Stimulated activated naive B cell treated with anti-CD40 and anti-IgM and Interleukin-4, amounts not matched to agents 10 μg/mL and 1 μg/mL and 100 μg/mL, for 72 hours (primary cell): ENCODE measurements around the gene CARD11.

Experiments
- ATAC-seq, 2 donors: fragments of 150-1000 bp; cut with Tn5 transposase; replicated peaks; 2 replicates each; pipeline ENCODE4 v1.10.0; 2021; ENCODE audit warnings: moderate library complexity in 1 of 2
- DNase-seq: peaks from one replicate; pipeline ENCODE4 v3.0.0; 2021
- H3K27ac Mint-ChIP-seq: one replicate; pipeline ENCODE4 v1.8.0; 2022; ENCODE audit warnings: mild to moderate bottlenecking, mixed read lengths
- H3K27me3 Mint-ChIP-seq, 2 donors: one replicate each; pipeline ENCODE4 v1.8.0; 2022; ENCODE audit warnings: mixed read lengths in 2 of 2
- H3K36me3 Mint-ChIP-seq, 2 donors: one replicate each; pipeline ENCODE4 v1.8.0; 2022; ENCODE audit warnings: mixed read lengths in 2 of 2, mild to moderate bottlenecking in 1 of 2
- H3K4me1 Mint-ChIP-seq, 2 donors: one replicate each; pipeline ENCODE4 v1.8.0; 2022; ENCODE audit warnings: mixed read lengths in 2 of 2, mild to moderate bottlenecking in 1 of 2
- H3K4me3 Mint-ChIP-seq, 2 donors: one replicate each; pipeline ENCODE4 v1.8.0; 2022; ENCODE audit warnings: mild to moderate bottlenecking in 2 of 2, mixed read lengths in 2 of 2, moderate library complexity in 1 of 2
- H3K9me3 Mint-ChIP-seq, 2 donors: one replicate each; pipeline ENCODE4 v1.8.0; 2022; ENCODE audit warnings: mixed read lengths in 2 of 2, mild to moderate bottlenecking in 1 of 2

CARD11 gene

DNA sequence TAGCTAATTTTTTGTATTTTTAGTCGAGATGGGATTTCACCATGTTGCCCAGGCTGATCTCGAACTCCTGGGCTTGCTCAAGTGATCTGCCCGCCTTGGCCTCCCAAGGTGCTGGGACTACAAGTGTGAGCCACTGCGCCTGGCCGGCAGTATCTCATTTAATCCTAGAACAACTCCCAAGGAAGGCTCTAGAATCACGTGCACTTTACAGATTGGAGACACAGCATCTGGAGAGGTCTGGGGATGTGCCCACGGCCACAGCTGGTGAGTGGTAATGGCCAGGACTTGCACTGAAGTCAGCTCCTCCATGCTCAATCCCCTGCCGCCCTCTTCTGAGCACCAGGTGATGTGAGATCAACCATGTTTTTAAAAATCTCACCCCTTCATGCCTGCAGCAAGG, 43.1 kb downstream of the CARD11 start:
- Mint-ChIP-seq H3K9me3 (peaks cover 3 to 5% of the 10 kb centered on the region in 2 donors), H3K36me3 (peaks cover 57 to 68% of the 10 kb centered on the region in 2 donors), H3K27me3 (no peaks in the 10 kb centered on the region), H3K4me1 (peaks cover 19 to 35% of the 10 kb centered on the region in 2 donors), H3K4me3 (no peak overlapping the region), H3K27ac (no peak overlapping the region)
- ATAC-seq = no peak
- no peak for DNase-seq

DNA sequence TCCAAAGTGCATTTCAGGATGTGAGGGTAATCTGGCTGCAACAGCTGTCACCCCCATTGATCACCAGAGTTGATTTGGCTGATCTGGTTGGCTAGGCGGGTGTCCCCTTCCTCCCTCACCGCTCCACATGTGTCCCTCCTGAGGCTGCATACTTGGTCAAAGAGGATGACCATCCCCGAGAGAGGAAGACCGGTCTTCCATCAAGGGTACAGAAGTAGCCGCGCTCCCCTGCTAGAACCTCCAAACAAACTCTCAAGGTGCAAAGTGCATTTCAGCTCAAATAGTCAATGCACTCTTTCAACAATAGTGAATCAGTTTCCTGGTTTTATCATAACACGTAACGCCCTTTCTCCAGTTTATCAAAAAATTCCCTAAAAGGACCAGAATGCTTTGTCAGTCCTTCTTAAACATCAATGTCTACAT, 44.6 kb downstream of the CARD11 start:
- DNase-seq = no peak
- Mint-ChIP-seq H3K4me1 (peaks cover 19 to 34% of the 10 kb centered on the region in 2 donors), H3K4me3 (no peak overlapping the region), H3K27ac (peak overlapping the region; percentile 47), H3K9me3 (peaks cover 10 to 15% of the 10 kb centered on the region in 2 donors), H3K36me3 (peaks cover 68 to 81% of the 10 kb centered on the region in 2 donors), H3K27me3 (no peaks in the 10 kb centered on the region)
- no peak for ATAC-seq

DNA sequence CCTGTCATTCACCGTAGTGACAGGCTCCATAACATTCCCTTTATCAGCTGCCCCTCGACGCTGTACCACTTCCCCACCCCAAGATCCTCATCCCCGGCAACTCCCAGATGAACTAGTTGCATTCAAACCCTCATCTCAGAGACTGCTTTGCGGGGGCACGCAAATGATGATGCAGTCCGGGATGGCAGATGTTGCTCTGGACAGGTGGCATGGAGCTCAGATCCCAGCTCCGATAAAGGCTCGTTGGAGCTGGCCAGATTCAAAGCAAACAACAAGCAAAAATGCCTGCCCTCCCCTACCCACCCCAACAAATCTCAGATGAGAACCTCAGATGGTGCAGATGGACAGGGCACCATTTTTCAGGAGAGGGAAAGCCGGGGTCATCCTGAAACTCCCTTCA, 46.7 kb downstream of the CARD11 start:
- DNase-seq = no peak
- H3K27me3 Mint-ChIP-seq = no peaks in the 10 kb centered on the region
- H3K27ac Mint-ChIP-seq = peak overlapping the region; percentile 37
- ATAC-seq = no peak
- H3K4me3 Mint-ChIP-seq = no peak overlapping the region
- peaks cover 16 to 23% of the 10 kb centered on the region in 2 donors for H3K4me1 Mint-ChIP-seq
- H3K36me3 Mint-ChIP-seq = peaks cover 70 to 88% of the 10 kb centered on the region in 2 donors
- H3K9me3 Mint-ChIP-seq = peaks cover 10 to 19% of the 10 kb centered on the region in 2 donors

DNA sequence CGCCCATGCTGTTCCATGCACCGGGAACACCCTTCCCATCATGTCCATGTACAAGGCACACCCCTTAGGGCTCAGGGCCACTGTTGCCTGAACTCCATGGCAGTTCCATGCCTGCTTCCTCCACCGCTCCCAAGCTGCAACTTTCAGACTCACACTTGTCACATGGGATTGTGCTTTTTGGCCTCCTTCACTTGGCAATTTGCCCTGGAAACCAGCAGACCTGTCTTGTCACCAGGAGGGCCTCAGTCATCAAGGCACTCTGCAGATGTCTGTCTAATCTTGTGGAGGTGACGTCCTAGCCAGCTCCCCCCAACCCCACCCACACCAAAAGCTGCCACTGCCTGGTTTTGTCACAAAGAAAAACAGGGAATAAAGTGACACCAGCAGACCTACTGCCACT, 47.5 kb downstream of the CARD11 start:
- no peak for DNase-seq
- no peak overlapping the region for H3K4me3 Mint-ChIP-seq
- ATAC-seq = no peak
- peaks cover 14 to 29% of the 10 kb centered on the region in 2 donors for H3K4me1 Mint-ChIP-seq
- H3K27ac Mint-ChIP-seq = no peak overlapping the region
- H3K36me3 Mint-ChIP-seq = peaks cover 72 to 88% of the 10 kb centered on the region in 2 donors
- H3K9me3 Mint-ChIP-seq = peaks cover 12 to 22% of the 10 kb centered on the region in 2 donors
- no peaks in the 10 kb centered on the region for H3K27me3 Mint-ChIP-seq

DNA sequence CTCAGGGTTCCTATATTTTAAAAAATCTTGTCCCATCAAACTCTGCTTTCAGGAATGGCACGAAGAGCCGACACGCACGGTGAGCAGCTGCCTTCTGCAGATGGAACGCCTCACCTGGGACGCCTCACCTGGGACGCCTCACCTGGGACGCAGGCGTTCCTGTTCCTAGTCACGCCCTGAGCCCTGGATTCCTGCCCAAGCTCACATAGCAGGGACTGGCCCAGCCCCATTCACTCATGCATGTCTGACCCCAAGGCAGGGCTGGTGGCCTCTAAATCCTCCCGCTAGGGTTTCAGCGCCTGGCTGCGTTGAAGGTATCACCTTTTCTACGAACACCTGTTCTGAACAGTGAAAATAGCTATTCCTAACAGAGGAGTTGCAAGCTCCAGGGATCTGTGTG, 49.8 kb downstream of the CARD11 start:
- H3K27ac Mint-ChIP-seq = peak overlapping the region; percentile 51
- peaks cover 17 to 25% of the 10 kb centered on the region in 2 donors for H3K9me3 Mint-ChIP-seq

DNA sequence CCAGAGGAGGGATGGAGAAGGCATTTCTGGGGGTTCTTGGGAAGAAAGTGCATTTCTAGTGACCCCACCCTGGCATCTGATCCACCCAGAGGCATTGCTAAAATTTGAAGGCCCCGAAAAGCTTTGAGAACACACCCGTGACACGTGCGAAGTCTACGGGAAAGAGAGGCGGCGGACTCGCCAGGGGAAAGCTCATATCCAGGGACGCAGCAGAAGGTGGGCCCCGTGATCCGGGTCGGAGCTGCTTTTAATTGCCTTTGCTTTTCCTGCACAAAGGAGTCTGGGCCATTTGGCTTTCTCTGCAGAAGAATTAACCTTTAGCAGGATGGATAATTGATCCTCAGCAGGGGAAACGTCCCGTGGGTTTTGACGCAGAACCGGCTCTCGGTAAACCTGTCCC, 50.3 kb downstream of the CARD11 start:
- Mint-ChIP-seq H3K4me3 (no peak overlapping the region), H3K27ac (peak overlapping the region; percentile 47)
- no peak for DNase-seq

More for the DNA sequence above, 49.8 kb downstream of the CARD11 start:
- no peak for DNase-seq
- peaks cover 6 to 23% of the 10 kb centered on the region in 2 donors for H3K4me1 Mint-ChIP-seq
- H3K36me3 Mint-ChIP-seq = peaks cover 70 to 81% of the 10 kb centered on the region in 2 donors
- no peak for ATAC-seq
- no peaks in the 10 kb centered on the region for H3K27me3 Mint-ChIP-seq
- H3K4me3 Mint-ChIP-seq = no peak overlapping the region

DNA sequence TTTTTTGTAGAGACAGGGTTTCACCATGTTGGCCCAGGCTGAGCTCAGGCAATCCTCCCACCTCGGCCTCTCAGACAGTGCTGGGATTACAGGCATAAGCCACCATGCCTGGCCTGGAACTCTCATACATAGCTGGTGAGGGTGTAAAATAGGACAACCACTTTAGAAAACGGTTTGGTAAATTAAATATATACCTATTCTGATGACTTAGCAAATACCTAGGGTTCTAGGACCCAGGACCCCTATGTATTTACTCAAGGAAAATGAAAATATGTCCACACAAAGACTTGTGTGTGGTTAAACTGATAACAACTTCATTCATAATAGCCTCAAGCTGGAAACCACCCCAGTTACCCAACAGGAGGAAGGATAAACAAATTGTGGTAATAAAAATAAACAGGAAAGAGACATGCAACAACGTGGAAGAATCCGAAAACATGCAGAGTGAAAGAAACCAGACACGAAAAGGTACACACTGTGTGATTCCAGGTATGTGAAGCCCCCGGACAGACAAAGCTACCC, 52.7 kb downstream of the CARD11 start:
- peaks cover 16 to 36% of the 10 kb centered on the region in 2 donors for H3K4me1 Mint-ChIP-seq
- no peaks in the 10 kb centered on the region for H3K27me3 Mint-ChIP-seq
- H3K27ac Mint-ChIP-seq = peak overlapping the region; percentile 68
- no peak for ATAC-seq
- H3K36me3 Mint-ChIP-seq = peaks cover 59 to 78% of the 10 kb centered on the region in 2 donors
- H3K9me3 Mint-ChIP-seq = peaks cover 16 to 26% of the 10 kb centered on the region in 2 donors
- DNase-seq = no peak
- no peak overlapping the region for H3K4me3 Mint-ChIP-seq

More for the DNA sequence above, 50.3 kb downstream of the CARD11 start:
- H3K4me1 Mint-ChIP-seq = peaks cover 8 to 25% of the 10 kb centered on the region in 2 donors
- peaks cover 73 to 85% of the 10 kb centered on the region in 2 donors for H3K36me3 Mint-ChIP-seq
- H3K9me3 Mint-ChIP-seq = peaks cover 18 to 29% of the 10 kb centered on the region in 2 donors
- ATAC-seq = no peak
- H3K27me3 Mint-ChIP-seq = no peaks in the 10 kb centered on the region

DNA sequence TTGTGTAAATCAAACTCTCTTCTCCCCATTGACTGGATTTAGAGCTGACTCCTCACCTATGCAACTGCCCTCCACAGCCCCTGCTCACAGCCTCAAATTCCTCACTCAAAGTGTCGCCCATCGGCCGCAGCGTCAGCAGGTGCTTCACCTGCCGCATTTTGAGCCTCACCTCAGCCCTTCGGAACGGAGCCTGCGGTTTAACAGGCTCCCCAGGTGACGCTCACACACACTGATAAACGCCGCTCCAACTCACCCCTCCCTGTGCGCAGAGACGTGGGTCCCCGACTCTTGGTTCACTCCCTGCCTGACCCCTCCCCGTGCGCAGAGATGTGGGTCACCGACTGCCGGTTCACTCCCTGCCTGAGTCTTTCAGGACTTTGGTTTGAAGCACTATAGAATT, 57.1 kb downstream of the CARD11 start:
- peaks cover 7 to 10% of the 10 kb centered on the region in 2 donors for H3K9me3 Mint-ChIP-seq
- H3K36me3 Mint-ChIP-seq = peaks cover 53 to 75% of the 10 kb centered on the region in 2 donors
- H3K27me3 Mint-ChIP-seq = no peaks in the 10 kb centered on the region
- DNase-seq (no peak), ATAC-seq (no peak)
- H3K27ac Mint-ChIP-seq = peak overlapping the region; percentile 75
- peaks cover 48 to 76% of the 10 kb centered on the region in 2 donors for H3K4me1 Mint-ChIP-seq
- peak overlapping the region in 1 of 2 donors; percentile 47 for H3K4me3 Mint-ChIP-seq

DNA sequence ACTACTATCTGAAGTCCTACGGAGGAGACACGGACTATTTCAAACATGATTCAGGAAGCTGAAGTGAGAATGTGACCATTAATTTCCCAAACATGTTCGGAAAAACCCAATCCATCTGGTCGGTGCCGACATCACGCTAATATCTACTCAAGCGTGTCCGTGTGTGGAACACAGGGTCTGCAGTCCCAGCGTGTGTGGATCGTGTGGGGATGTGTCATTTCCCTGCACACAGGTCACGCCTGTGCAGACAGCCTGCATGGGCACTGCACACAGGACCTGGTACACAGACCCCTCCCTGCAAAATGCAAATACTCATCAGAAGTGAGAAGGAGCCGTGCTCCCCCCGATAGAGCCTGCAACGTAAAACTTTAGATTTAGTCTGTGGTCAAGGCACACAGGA, 57.8 kb downstream of the CARD11 start:
- DNase-seq (no peak), ATAC-seq (peak in 1 of 2 donors; percentile 57)

DNA sequence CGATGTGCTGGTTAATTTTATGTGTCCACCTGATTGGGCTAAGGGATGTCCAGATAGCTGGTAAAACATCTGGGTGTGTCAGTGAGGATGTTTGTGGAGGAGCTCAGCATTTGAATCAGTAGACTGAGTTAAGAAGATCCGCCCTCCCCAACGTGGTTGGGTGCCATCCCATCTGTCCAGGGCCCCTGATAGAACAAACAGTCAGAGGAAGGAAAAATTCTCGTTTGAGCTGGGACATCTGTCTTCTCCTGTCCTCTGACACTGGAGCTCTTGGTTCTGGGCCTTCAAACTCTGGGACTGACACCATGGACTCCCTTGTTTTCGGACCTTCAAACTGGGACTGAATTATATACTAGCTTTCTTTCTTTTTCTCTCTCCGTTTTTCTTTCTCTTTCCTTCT, 59.6 kb downstream of the CARD11 start:
- H3K4me1 Mint-ChIP-seq = peaks cover 65 to 87% of the 10 kb centered on the region in 2 donors
- ATAC-seq = no peak
- H3K27ac Mint-ChIP-seq = peak overlapping the region; percentile 90
- no peak overlapping the region for H3K4me3 Mint-ChIP-seq
- no peaks in the 10 kb centered on the region for H3K27me3 Mint-ChIP-seq
- no peak for DNase-seq
- H3K36me3 Mint-ChIP-seq = peaks cover 47 to 75% of the 10 kb centered on the region in 2 donors
- H3K9me3 Mint-ChIP-seq = peaks cover 4 to 6% of the 10 kb centered on the region in 2 donors

More for the DNA sequence above, 57.8 kb downstream of the CARD11 start:
- no peak overlapping the region for H3K4me3 Mint-ChIP-seq
- peaks cover 7 to 11% of the 10 kb centered on the region in 2 donors for H3K9me3 Mint-ChIP-seq
- H3K4me1 Mint-ChIP-seq = peaks cover 52 to 78% of the 10 kb centered on the region in 2 donors
- H3K27ac Mint-ChIP-seq = no peak overlapping the region
- H3K36me3 Mint-ChIP-seq = peaks cover 54 to 76% of the 10 kb centered on the region in 2 donors
- no peaks in the 10 kb centered on the region for H3K27me3 Mint-ChIP-seq

DNA sequence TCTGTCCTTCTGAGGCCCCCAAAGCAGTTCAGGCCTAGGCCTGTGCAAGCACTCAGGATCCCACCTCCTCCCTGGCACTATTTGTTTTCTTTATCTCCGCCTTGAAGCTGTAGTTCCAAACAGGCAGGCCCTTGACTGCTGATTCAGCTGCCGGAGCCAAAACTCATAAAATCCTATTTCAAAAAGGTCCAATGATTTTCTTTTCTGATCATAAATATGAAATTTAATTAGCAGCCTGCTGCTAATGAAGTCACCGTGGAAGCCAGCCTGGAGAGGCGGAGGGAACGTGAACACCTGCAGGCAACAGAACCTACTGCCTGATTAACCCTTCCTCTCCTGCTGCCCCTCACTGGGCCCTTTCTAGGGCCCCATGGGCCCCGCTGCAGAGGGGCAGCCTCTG, 60.1 kb downstream of the CARD11 start:
- Mint-ChIP-seq H3K27me3 (no peaks in the 10 kb centered on the region), H3K4me3 (peak overlapping the region in 1 of 2 donors; percentile 21), H3K27ac (peak overlapping the region; percentile 90), H3K36me3 (peaks cover 45 to 72% of the 10 kb centered on the region in 2 donors), H3K4me1 (peaks cover 69 to 90% of the 10 kb centered on the region in 2 donors), H3K9me3 (peaks cover 2 to 6% of the 10 kb centered on the region in 2 donors)
- DNase-seq (no peak), ATAC-seq (no peak)

DNA sequence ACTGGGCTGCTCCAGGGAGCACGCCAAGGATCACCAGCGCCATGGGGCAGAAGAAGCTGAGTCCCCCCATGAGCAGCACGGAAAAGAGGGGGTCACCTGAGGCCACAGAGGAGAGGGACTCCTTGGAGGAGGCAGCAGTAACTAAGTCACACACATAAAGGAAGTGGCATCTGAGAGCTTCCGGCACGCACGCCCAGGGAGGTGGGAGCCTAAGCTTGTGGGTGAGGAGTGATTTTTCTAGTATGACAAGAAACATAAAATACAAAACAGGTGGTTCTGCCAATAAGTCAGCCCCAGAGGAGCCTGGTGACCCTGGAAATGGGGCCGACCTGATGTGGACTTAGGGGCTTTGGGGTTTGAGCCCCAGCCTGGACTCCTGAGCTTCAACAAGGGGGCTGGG, 60.8 kb downstream of the CARD11 start:
- peaks cover 70 to 94% of the 10 kb centered on the region in 2 donors for H3K4me1 Mint-ChIP-seq
- no peaks in the 10 kb centered on the region for H3K27me3 Mint-ChIP-seq
- peaks cover 42 to 67% of the 10 kb centered on the region in 2 donors for H3K36me3 Mint-ChIP-seq
- H3K4me3 Mint-ChIP-seq = peak overlapping the region in 1 of 2 donors; percentile 40
- peak; percentile 25 for DNase-seq
- H3K9me3 Mint-ChIP-seq = peaks cover 0 to 5% of the 10 kb centered on the region in 2 donors
- no peak for ATAC-seq
- peak overlapping the region; percentile 89 for H3K27ac Mint-ChIP-seq

DNA sequence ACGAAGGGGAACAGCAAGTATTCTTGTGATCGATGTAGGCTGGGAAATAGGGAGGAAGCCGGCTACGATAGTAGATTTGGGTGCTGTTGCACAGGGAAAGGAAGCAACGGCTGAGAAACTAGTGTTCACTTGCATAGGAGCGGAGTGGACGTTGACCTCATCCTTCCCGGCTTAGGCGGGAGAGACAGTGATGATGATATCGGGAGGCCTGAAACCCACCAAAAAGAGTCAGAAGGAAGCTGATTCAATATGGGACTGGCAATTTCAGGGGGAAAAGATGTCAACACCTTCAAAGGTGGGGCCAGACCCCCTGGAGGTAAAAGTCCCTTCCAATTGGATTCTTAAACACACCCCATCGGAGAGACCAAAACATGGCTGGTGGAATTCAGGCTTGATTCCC, 61.3 kb downstream of the CARD11 start:
- Mint-ChIP-seq H3K36me3 (peaks cover 44 to 72% of the 10 kb centered on the region in 2 donors), H3K4me3 (peak overlapping the region in 1 of 2 donors; percentile 40), H3K4me1 (peaks cover 72 to 98% of the 10 kb centered on the region in 2 donors), H3K27me3 (no peaks in the 10 kb centered on the region), H3K27ac (peak overlapping the region; percentile 89), H3K9me3 (peaks cover 0 to 5% of the 10 kb centered on the region in 2 donors)
- no peak for ATAC-seq
- no peak for DNase-seq

DNA sequence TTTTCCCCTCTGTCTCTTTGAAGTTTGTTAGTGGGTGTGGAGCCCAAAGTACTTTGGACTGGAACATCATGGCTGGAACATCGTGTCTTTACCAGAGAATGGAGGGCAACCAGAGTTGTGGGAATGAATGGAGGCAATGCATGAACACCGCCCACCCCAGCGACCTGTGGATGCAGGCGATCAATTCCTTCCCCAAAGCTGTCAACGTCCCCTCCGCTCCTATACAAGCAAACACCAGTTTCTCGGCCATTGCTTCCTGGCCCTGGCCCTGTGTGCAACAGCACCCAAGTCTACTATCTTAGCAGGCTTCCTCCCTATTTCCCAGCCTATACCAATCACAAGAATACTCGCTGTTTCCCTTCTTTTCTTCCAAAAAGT, 62.6 kb downstream of the CARD11 start:
- DNase-seq (no peak), ATAC-seq (no peak)
- Mint-ChIP-seq H3K4me3 (peak overlapping the region; percentile 83 to 84), H3K27me3 (no peaks in the 10 kb centered on the region), H3K9me3 (peaks cover 0 to 5% of the 10 kb centered on the region in 2 donors), H3K27ac (peak overlapping the region; percentile 93), H3K36me3 (peaks cover 44 to 71% of the 10 kb centered on the region in 2 donors), H3K4me1 (peaks cover 62 to 95% of the 10 kb centered on the region in 2 donors)
